WTC11 (cell line): ENCODE data around the gene LIN28B. TPM values are rescaled to one million over a fixed set of nuclear protein-coding genes. Genes with fewer than 3 reads are reported as not detected.
A peak's percentile ranks its signal among the peaks of the same experiment; 100 is the strongest.

Experiments used
- ATF1 ChIP-seq: sonication (generic); formaldehyde crosslinking; IDR thresholded peaks from 2 replicates; pipeline ENCODE4 v1.8.1; 2023; ENCODE audit warnings: mild to moderate bottlenecking, moderate library complexity, missing genetic modification reagents
- ATF2 ChIP-seq: sonication (generic); formaldehyde crosslinking; IDR thresholded peaks from 2 replicates; pipeline ENCODE4 v1.8.1; 2022; ENCODE audit warnings: low read depth, missing genetic modification reagents, borderline replicate concordance
- CREM ChIP-seq: sonication (generic); formaldehyde crosslinking; IDR thresholded peaks from 2 replicates; pipeline ENCODE4 v1.8.1; 2022; ENCODE audit warnings: mild to moderate bottlenecking, missing genetic modification reagents, moderate library complexity
- E2F1 ChIP-seq: sonication (generic); formaldehyde crosslinking; IDR thresholded peaks from 2 replicates; pipeline ENCODE4 v1.8.0; 2022; ENCODE audit warnings: mild to moderate bottlenecking, missing genetic modification reagents
- ELF4 ChIP-seq: sonication (generic); formaldehyde crosslinking; IDR thresholded peaks from 2 replicates; pipeline ENCODE4 v1.8.1; 2022; ENCODE audit warnings: low read depth, mild to moderate bottlenecking, moderate library complexity, missing genetic modification reagents
- ESRRA ChIP-seq: sonication (generic); formaldehyde crosslinking; IDR thresholded peaks from 2 replicates; pipeline ENCODE4 v1.8.1; 2022; ENCODE audit warnings: mild to moderate bottlenecking, missing genetic modification reagents, borderline replicate concordance
- IRF2 ChIP-seq: sonication (generic); formaldehyde crosslinking; IDR thresholded peaks from 2 replicates; pipeline ENCODE4 v1.8.0; 2022; ENCODE audit warnings: low read depth, missing genetic modification reagents, borderline replicate concordance
- JAZF1 ChIP-seq: fragments of 250-450 bp; sonication (Bioruptor Pico); IDR thresholded peaks from 2 replicates; pipeline ENCODE4 v1.9.0; 2021; ENCODE audit warnings: moderate library complexity, mild to moderate bottlenecking, inconsistent platforms
- MYBL2 ChIP-seq: sonication (generic); formaldehyde crosslinking; IDR thresholded peaks from 2 replicates; pipeline ENCODE4 v1.8.1; 2023; ENCODE audit warnings: mild to moderate bottlenecking, moderate library complexity, missing genetic modification reagents
- NFATC4 ChIP-seq: fragments of 250-450 bp; sonication (Bioruptor Pico); IDR thresholded peaks from 2 replicates; pipeline ENCODE4 v1.9.0; 2021; ENCODE audit warnings: mild to moderate bottlenecking
- NFE2L1 ChIP-seq: sonication (generic); formaldehyde crosslinking; IDR thresholded peaks from 2 replicates; pipeline ENCODE4 v1.8.1; 2023; ENCODE audit warnings: missing genetic modification reagents
- NR2C2 ChIP-seq: sonication (generic); formaldehyde crosslinking; IDR thresholded peaks from 2 replicates; pipeline ENCODE4 v1.8.0; 2022; ENCODE audit warnings: mild to moderate bottlenecking, missing genetic modification reagents
- RELA ChIP-seq: sonication (generic); formaldehyde crosslinking; IDR thresholded peaks from 2 replicates; pipeline ENCODE4 v1.8.1; 2022; ENCODE audit warnings: missing genetic modification reagents, mild to moderate bottlenecking, borderline replicate concordance
- SP1 ChIP-seq: sonication (generic); formaldehyde crosslinking; conservative IDR thresholded peaks from 2 replicates; pipeline ENCODE4 v1.8.1; 2022; ENCODE audit warnings: missing genetic modification reagents
- TEAD1 ChIP-seq: sonication (generic); formaldehyde crosslinking; IDR thresholded peaks from 2 replicates; pipeline ENCODE4 v1.8.0; 2022; ENCODE audit warnings: mild to moderate bottlenecking, missing genetic modification reagents
- USF1 ChIP-seq: sonication (generic); formaldehyde crosslinking; IDR thresholded peaks from 2 replicates; pipeline ENCODE4 v1.8.0; 2022; ENCODE audit warnings: mild to moderate bottlenecking, missing genetic modification reagents
- ZBTB21 ChIP-seq: sonication (generic); formaldehyde crosslinking; IDR thresholded peaks from 2 replicates; pipeline ENCODE4 v1.8.1; 2023; ENCODE audit warnings: mild to moderate bottlenecking, missing genetic modification reagents, borderline replicate concordance
- ZNF219 ChIP-seq: sonication (generic); formaldehyde crosslinking; IDR thresholded peaks from 2 replicates; pipeline ENCODE4 v1.8.0; 2023; ENCODE audit warnings: missing genetic modification reagents, mild to moderate bottlenecking, borderline replicate concordance
- ZNF263 ChIP-seq: sonication (generic); formaldehyde crosslinking; IDR thresholded peaks from 2 replicates; pipeline ENCODE4 v1.8.1; 2022; ENCODE audit warnings: low read depth, mild to moderate bottlenecking, moderate library complexity, missing genetic modification reagents
- ZNF317 ChIP-seq: sonication (generic); formaldehyde crosslinking; IDR thresholded peaks from 2 replicates; pipeline ENCODE4 v1.8.1; 2023; ENCODE audit warnings: low read depth, mild to moderate bottlenecking, moderate library complexity, missing genetic modification reagents, borderline replicate concordance
- ZNF396 ChIP-seq: fragments of 250-450 bp; sonication (Bioruptor Pico); IDR thresholded peaks from 2 replicates; pipeline ENCODE4 v1.8.0; 2021; ENCODE audit warnings: mild to moderate bottlenecking, moderate library complexity, borderline replicate concordance
- ZNF416 ChIP-seq: fragments of 250-450 bp; sonication (Bioruptor Pico); IDR thresholded peaks from 2 replicates; pipeline ENCODE4 v1.9.0; 2021; ENCODE audit warnings: mild to moderate bottlenecking, inconsistent platforms
- total RNA-seq: library from RNA; stranded (reverse); gene quantifications from 3 replicates; pipeline ENCODE4 v1.2.3, GENCODE V29; 2021
- TF ChIP-seq, protein P1 (sequence below): fragments of 250-450 bp; sonication (Bioruptor Pico); IDR thresholded peaks from 2 replicates; pipeline ENCODE4 v1.9.0; 2021; ENCODE audit warnings: mild to moderate bottlenecking
- TF ChIP-seq, protein P2 (sequence below): sonication (generic); formaldehyde crosslinking; IDR thresholded peaks from 2 replicates; pipeline ENCODE4 v1.8.1; 2022; ENCODE audit warnings: mild to moderate bottlenecking, missing genetic modification reagents, moderate library complexity, borderline replicate concordance
- TF ChIP-seq, protein P3 (sequence below): sonication (generic); formaldehyde crosslinking; conservative IDR thresholded peaks from 2 replicates; pipeline ENCODE4 v1.8.1; 2022; ENCODE audit warnings: mild to moderate bottlenecking, missing genetic modification reagents
- TF ChIP-seq, protein P4 (sequence below): sonication (generic); formaldehyde crosslinking; conservative IDR thresholded peaks from 2 replicates; pipeline ENCODE4 v1.8.1; 2023; ENCODE audit warnings: mild to moderate bottlenecking, low read depth, missing genetic modification reagents, moderate library complexity
- TF ChIP-seq, protein P5 (sequence below): fragments of 250-450 bp; sonication (Bioruptor Pico); IDR thresholded peaks from 2 replicates; pipeline ENCODE4 v1.9.0; 2021; ENCODE audit warnings: moderate library complexity, mild to moderate bottlenecking, inconsistent platforms, borderline replicate concordance

The LIN28B gene
- total RNA-seq, 1 experiment from 2014 or later, result 73.4 TPM

GRCh38 chr6:104940893-104941728 is 15.8 kb upstream of the LIN28B start (continued):
- TF ChIP-seq ESRRA (peak; percentile 63; the same call in 1 of the 2 replicates), JAZF1 (no peak), ZNF396 (CRISPR knock-in tag) (no peak), NR2C2 (CRISPR knock-in tag) (peak; percentile 74), MYBL2 (CRISPR knock-in tag) (peak; percentile 89), E2F1 (CRISPR knock-in tag) (peak; percentile 95), ELF4 (CRISPR knock-in tag) (0 out of 2 replicates have a peak, but pooled peaks have one; percentile 71), NFE2L1 (CRISPR knock-in tag) (peak; percentile 95), ZNF317 (CRISPR knock-in tag) (peak; percentile 54; the same call in 1 of the 2 replicates), ZNF219 (CRISPR knock-in tag) (peak; percentile 91; the same call in 1 of the 2 replicates), IRF2 (CRISPR knock-in tag) (no peak), ZNF263 (CRISPR knock-in tag) (no peak), ZNF416 (CRISPR knock-in tag) (no peak), USF1 (CRISPR knock-in tag) (peak; percentile 87), CREM (CRISPR knock-in tag) (peak; percentile 71; the same call in 1 of the 2 replicates), ZBTB21 (peak; percentile 94), ATF1 (peak; percentile 65; the same call in 1 of the 2 replicates), ATF2 (CRISPR knock-in tag) (peak; percentile 66; the same call in 1 of the 2 replicates), TEAD1 (peak; percentile 98), RELA (peak; percentile 93), SP1 (CRISPR knock-in tag) (peak; percentile 54; the same call in 1 of the 2 replicates), NFATC4 (CRISPR knock-in tag) (no peak)
- TF ChIP-seq, protein P1, sequence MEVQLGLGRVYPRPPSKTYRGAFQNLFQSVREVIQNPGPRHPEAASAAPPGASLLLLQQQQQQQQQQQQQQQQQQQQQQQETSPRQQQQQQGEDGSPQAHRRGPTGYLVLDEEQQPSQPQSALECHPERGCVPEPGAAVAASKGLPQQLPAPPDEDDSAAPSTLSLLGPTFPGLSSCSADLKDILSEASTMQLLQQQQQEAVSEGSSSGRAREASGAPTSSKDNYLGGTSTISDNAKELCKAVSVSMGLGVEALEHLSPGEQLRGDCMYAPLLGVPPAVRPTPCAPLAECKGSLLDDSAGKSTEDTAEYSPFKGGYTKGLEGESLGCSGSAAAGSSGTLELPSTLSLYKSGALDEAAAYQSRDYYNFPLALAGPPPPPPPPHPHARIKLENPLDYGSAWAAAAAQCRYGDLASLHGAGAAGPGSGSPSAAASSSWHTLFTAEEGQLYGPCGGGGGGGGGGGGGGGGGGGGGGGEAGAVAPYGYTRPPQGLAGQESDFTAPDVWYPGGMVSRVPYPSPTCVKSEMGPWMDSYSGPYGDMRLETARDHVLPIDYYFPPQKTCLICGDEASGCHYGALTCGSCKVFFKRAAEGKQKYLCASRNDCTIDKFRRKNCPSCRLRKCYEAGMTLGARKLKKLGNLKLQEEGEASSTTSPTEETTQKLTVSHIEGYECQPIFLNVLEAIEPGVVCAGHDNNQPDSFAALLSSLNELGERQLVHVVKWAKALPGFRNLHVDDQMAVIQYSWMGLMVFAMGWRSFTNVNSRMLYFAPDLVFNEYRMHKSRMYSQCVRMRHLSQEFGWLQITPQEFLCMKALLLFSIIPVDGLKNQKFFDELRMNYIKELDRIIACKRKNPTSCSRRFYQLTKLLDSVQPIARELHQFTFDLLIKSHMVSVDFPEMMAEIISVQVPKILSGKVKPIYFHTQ (CRISPR knock-in tag), result no peak
- TF ChIP-seq, protein P2, sequence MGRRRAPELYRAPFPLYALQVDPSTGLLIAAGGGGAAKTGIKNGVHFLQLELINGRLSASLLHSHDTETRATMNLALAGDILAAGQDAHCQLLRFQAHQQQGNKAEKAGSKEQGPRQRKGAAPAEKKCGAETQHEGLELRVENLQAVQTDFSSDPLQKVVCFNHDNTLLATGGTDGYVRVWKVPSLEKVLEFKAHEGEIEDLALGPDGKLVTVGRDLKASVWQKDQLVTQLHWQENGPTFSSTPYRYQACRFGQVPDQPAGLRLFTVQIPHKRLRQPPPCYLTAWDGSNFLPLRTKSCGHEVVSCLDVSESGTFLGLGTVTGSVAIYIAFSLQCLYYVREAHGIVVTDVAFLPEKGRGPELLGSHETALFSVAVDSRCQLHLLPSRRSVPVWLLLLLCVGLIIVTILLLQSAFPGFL (CRISPR knock-in tag), result peak; percentile 24; the same call in 1 of the 2 replicates
- TF ChIP-seq, protein P3, sequence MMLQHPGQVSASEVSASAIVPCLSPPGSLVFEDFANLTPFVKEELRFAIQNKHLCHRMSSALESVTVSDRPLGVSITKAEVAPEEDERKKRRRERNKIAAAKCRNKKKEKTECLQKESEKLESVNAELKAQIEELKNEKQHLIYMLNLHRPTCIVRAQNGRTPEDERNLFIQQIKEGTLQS (CRISPR knock-in tag), result no peak; the same call in 1 of the 2 replicates
- TF ChIP-seq, protein P4, sequence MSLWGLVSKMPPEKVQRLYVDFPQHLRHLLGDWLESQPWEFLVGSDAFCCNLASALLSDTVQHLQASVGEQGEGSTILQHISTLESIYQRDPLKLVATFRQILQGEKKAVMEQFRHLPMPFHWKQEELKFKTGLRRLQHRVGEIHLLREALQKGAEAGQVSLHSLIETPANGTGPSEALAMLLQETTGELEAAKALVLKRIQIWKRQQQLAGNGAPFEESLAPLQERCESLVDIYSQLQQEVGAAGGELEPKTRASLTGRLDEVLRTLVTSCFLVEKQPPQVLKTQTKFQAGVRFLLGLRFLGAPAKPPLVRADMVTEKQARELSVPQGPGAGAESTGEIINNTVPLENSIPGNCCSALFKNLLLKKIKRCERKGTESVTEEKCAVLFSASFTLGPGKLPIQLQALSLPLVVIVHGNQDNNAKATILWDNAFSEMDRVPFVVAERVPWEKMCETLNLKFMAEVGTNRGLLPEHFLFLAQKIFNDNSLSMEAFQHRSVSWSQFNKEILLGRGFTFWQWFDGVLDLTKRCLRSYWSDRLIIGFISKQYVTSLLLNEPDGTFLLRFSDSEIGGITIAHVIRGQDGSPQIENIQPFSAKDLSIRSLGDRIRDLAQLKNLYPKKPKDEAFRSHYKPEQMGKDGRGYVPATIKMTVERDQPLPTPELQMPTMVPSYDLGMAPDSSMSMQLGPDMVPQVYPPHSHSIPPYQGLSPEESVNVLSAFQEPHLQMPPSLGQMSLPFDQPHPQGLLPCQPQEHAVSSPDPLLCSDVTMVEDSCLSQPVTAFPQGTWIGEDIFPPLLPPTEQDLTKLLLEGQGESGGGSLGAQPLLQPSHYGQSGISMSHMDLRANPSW (CRISPR knock-in tag), result no peak
- TF ChIP-seq, protein P5, sequence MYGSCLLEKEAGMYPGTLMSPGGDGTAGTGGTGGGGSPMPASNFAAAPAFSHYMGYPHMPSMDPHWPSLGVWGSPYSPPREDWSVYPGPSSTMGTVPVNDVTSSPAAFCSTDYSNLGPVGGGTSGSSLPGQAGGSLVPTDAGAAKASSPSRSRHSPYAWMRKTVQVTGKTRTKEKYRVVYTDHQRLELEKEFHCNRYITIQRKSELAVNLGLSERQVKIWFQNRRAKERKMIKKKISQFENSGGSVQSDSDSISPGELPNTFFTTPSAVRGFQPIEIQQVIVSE (CRISPR knock-in tag), result no peak
